ENCODE measurements around the gene SRP19. TPM values are rescaled to one million over a fixed set of nuclear protein-coding genes. Genes with fewer than 3 reads are reported as not detected.

The SRP19 gene
- total RNA-seq, 4 donors from 2014 or later = 31.1 to 63.7 (median 43.9) TPM

- intact Hi-C loops (cut with DNase I; ENCODE audit: low total_unique reads) = no loop called here
- WGBS, 2 donors = 19 to 40% methylated on average over 9 of the region's 9 CpGs
- H3K4me3 ChIP-seq (ENCODE audit: low read depth, poor library complexity, severe bottlenecking) = peak overlapping the region; percentile 90
- no peak for DNase-seq (ENCODE audit: low spot score in 2 of 2)
- TF ChIP-seq CTCF (IDR thresholded peaks at IDR 0.05) = no peak
- TF ChIP-seq POLR2A (IDR thresholded peaks at IDR 0.05) = no peak
Observed at GRCh38 chr5:112862085-112862484, 998 bp downstream of the SRP19 start.

- intact Hi-C loops (cut with DNase I; ENCODE audit: low total_unique reads) = no loop called here
- 77 to 78% methylated on average over 4 of the region's 4 CpGs for WGBS, 2 donors
- TF ChIP-seq CTCF (IDR thresholded peaks at IDR 0.05) (no peak), POLR2A (IDR thresholded peaks at IDR 0.05) (no peak)
- DNase-seq (ENCODE audit: low spot score in 2 of 2) = no peak
- no peak overlapping the region for H3K4me3 ChIP-seq (ENCODE audit: low read depth, poor library complexity, severe bottlenecking)
Observed at GRCh38 chr5:112863549-112863948, 2.5 kb downstream of the SRP19 start.

GRCh38 chr5:112865128-112865527 is 4.0 kb downstream of the SRP19 start:
- TF ChIP-seq POLR2A (IDR thresholded peaks at IDR 0.05) (no peak), CTCF (IDR thresholded peaks at IDR 0.05) (no peak)
- DNase-seq (ENCODE audit: low spot score in 2 of 2) = no peak
- H3K4me3 ChIP-seq (ENCODE audit: low read depth, poor library complexity, severe bottlenecking) = no peak overlapping the region
- 88 to 91% methylated on average over 3 of the region's 3 CpGs for WGBS, 2 donors
- intact Hi-C loops (cut with DNase I; ENCODE audit: low total_unique reads) = no loop called here

GRCh38 chr5:112866739-112867138 is 5.7 kb downstream of the SRP19 start:
- no peak overlapping the region for H3K4me3 ChIP-seq (ENCODE audit: low read depth, poor library complexity, severe bottlenecking)
- TF ChIP-seq CTCF (IDR thresholded peaks at IDR 0.05) (no peak), POLR2A (IDR thresholded peaks at IDR 0.05) (no peak)
- intact Hi-C loops (cut with DNase I; ENCODE audit: low total_unique reads) = no loop called here
- WGBS, 2 donors = 89 to 92% methylated on average over 2 of the region's 2 CpGs
- DNase-seq (ENCODE audit: low spot score in 2 of 2) = no peak

- no peak overlapping the region for H3K4me3 ChIP-seq (ENCODE audit: low read depth, poor library complexity, severe bottlenecking)
- intact Hi-C loops (cut with DNase I; ENCODE audit: low total_unique reads) = no loop called here
- 87 to 99% methylated on average over 5 of the region's 5 CpGs for WGBS, 2 donors
- no peak for TF ChIP-seq POLR2A (IDR thresholded peaks at IDR 0.05)
- no peak for DNase-seq (ENCODE audit: low spot score in 2 of 2)
Observed at GRCh38 chr5:112867411-112867810, 6.3 kb downstream of the SRP19 start.

GRCh38 chr5:112869948-112870347 is 8.9 kb downstream of the SRP19 start:
- intact Hi-C loops (cut with DNase I; ENCODE audit: low total_unique reads) = no loop called here
- WGBS, 2 donors = 95 to 97% methylated on average over 3 of the region's 3 CpGs
- no peak for DNase-seq (ENCODE audit: low spot score in 2 of 2)
- TF ChIP-seq CTCF (IDR thresholded peaks at IDR 0.05) (no peak), POLR2A (IDR thresholded peaks at IDR 0.05) (no peak)
- no peak overlapping the region for H3K4me3 ChIP-seq (ENCODE audit: low read depth, poor library complexity, severe bottlenecking)
